Hepatocyte (in vitro differentiated cells): ENCODE data around the gene FBXO3. TPM values are rescaled to one million over a fixed set of nuclear protein-coding genes. Genes with fewer than 3 reads are reported as not detected.

Experiments
- DNase-seq: peaks from one replicate; pipeline ENCODE4 v3.0.0-alpha.2; 2016; ENCODE audit warnings: low spot score
- H2AFZ ChIP-seq: fragments of 200-600 bp; sonication (generic); 2 replicates; pipeline ENCODE4 v1.6.0; 2016; ENCODE audit warnings: antibody characterized with exemption, mild to moderate bottlenecking
- H3K27ac ChIP-seq: fragments of 200-600 bp; sonication (generic); 2 replicates; pipeline ENCODE4 v1.5.1; 2016; ENCODE audit warnings: mild to moderate bottlenecking
- H3K27me3 ChIP-seq: fragments of 200-600 bp; sonication (generic); 2 replicates; pipeline ENCODE4 v1.6.1; 2016
- H3K36me3 ChIP-seq: fragments of 200-600 bp; sonication (generic); replicated peaks from 2 replicates; pipeline ENCODE4 v1.5.1; 2016; ENCODE audit warnings: low read depth; ENCODE audit not compliant: insufficient read depth
- H3K4me1 ChIP-seq: fragments of 200-600 bp; sonication (generic); 2 replicates; pipeline ENCODE4 v1.5.1; 2016; ENCODE audit warnings: mild to moderate bottlenecking, moderate library complexity; ENCODE audit not compliant: insufficient read depth
- H3K4me2 ChIP-seq: fragments of 200-600 bp; sonication (generic); 2 replicates; pipeline ENCODE4 v1.6.0; 2016
- H3K4me3 ChIP-seq: fragments of 200-600 bp; sonication (generic); 2 replicates; pipeline ENCODE4 v1.5.1; 2016; ENCODE audit warnings: mild to moderate bottlenecking
- H3K79me2 ChIP-seq: fragments of 200-600 bp; sonication (generic); 2 replicates; pipeline ENCODE4 v1.6.0; 2017; ENCODE audit warnings: mild to moderate bottlenecking
- H3K9me2 ChIP-seq: fragments of 200-600 bp; sonication (generic); replicated peaks from 2 replicates; pipeline ENCODE4 v1.6.0; 2017; ENCODE audit warnings: mild to moderate bottlenecking; ENCODE audit not compliant: insufficient read depth
- H3K9me3 ChIP-seq: fragments of 200-600 bp; sonication (generic); 2 replicates; pipeline ENCODE4 v1.5.1; 2016; ENCODE audit warnings: low read depth, mild to moderate bottlenecking
- H4K20me1 ChIP-seq: fragments of 200-600 bp; sonication (generic); 2 replicates; pipeline ENCODE4 v1.6.0; 2016; ENCODE audit warnings: mild to moderate bottlenecking; ENCODE audit not compliant: insufficient read depth, poor library complexity, severe bottlenecking
- CTCF ChIP-seq: fragments of 200-600 bp; sonication (generic); IDR thresholded peaks from 2 replicates; pipeline ENCODE4 v1.5.1; 2016; ENCODE audit warnings: antibody characterized with exemption, mild to moderate bottlenecking; ENCODE audit not compliant: poor library complexity
- EZH2 ChIP-seq: fragments of 200-600 bp; sonication (generic); IDR thresholded peaks from 2 replicates; pipeline ENCODE4 v1.6.1; 2016; ENCODE audit warnings: antibody characterized with exemption, mild to moderate bottlenecking, borderline replicate concordance
- EZH2phosphoT487 ChIP-seq: fragments of 200-600 bp; sonication (generic); IDR thresholded peaks from one replicate; pipeline ENCODE4 v1.6.1; 2018; ENCODE audit warnings: antibody characterized with exemption, mild to moderate bottlenecking, low read depth, moderate library complexity; ENCODE audit not compliant: unreplicated experiment, severe bottlenecking
- WGBS: methylation state at CpG from one replicate; pipeline ENCODE4 v1.1.6; 2016; ENCODE audit warnings: low lambda C conversion rate; ENCODE audit errors: missing lambda C conversion rate; 5-methylcytosine and 5-hydroxymethylcytosine counted together
- polyA plus RNA-seq: library from polyadenylated mRNA; unstranded; fragments of >200 nt; fragmentation: Nextera tagmentation; extraction: Ambion mirVana; gene quantifications from 2 replicates; pipeline ENCODE4 v1.2.1, GENCODE V29; 2016
- total RNA-seq: library from RNA; depleted of rRNA; stranded (reverse); fragments of >200 nt; gene quantifications from 2 replicates; pipeline ENCODE4 v1.2.3, GENCODE V29; 2014

The FBXO3 gene
- total and polyA plus RNA-seq, 2 experiments from 2014 or later = 29.3 to 58.1 TPM

DNA sequence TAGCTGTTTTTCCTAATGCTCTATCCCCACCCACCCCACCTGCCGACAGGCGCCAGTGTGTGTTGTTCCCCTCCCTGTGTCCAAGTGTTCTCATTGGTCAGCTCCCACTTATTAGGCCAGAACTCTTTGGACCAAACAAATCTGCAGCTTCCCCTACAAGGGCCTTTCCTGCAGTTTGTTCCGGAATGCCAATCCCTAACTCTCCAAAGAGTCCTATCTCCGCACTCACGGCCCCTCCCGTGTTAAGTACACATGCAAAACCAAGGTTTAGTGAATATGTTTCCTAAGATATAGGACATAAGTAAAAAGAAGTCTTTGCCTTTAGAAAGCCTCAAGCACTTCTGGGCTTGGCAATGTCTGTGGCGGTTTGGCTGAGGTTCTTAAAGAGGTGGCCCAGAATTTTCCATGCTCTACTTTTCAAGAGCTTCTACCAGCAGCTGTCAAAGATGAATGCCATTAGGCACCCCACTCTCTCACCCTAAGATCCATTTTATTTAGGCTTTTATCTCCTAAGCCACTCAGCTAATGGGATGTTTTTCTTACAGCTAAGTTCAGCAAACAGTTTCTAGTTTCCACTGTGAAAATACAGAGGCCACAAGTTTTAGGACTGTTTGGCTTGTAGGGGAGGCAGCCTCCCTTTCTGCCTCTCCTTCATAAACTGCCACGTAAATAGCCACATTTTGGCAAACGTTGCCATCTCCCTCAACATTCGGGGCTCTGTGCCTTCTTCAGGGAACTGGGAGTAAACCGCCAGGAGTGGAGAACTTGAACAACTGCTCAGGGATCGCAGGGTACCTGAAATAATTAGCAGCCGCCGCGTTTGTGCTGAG, 39.7 kb downstream of the FBXO3 start:
- Histone ChIP-seq H3K79me2 (peaks cover 63% of the 10 kb centered on the region), H3K4me1 (peaks cover 47% of the 10 kb centered on the region)

DNA sequence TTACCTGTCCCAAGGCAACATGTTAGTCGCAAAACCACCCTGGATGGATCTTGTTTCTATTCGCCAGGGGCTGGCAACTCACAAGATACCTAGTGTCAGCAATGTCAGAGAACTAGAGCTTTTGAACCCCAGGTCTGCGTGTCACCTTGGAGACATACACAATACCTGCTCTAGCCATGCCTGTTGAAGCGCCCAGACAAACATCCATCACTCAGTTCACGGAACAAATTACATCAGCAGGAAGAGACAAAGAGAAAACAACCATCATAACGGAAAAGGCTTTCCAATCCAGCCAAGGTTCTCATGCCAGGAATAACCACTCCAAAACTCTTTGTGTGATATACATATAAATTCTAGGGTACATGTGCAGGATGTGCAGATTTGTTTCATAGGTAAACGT, 40.3 kb downstream of the FBXO3 start:
- Histone ChIP-seq H3K79me2 (peaks cover 70% of the 10 kb centered on the region), H3K36me3 (no peaks in the 10 kb centered on the region), H3K4me2 (peak overlapping the region; percentile 87), H3K27me3 (no peaks in the 10 kb centered on the region), H2AFZ (no peak overlapping the region), H4K20me1 (peaks cover 34% of the 10 kb centered on the region), H3K27ac (peak overlapping the region; percentile 95), H3K9me3 (no peaks in the 10 kb centered on the region), H3K9me2 (no peaks in the 10 kb centered on the region), H3K4me1 (peaks cover 47% of the 10 kb centered on the region), H3K4me3 (no peak overlapping the region)
- DNase-seq = no peak
- WGBS = 88% methylated on average over 7 of the region's 7 CpGs
- TF ChIP-seq CTCF = no peak
- TF ChIP-seq EZH2phosphoT487 = no peak
- no peak for TF ChIP-seq EZH2

More for the DNA sequence above, 39.7 kb downstream of the FBXO3 start:
- TF ChIP-seq CTCF (no peak), EZH2 (no peak), EZH2phosphoT487 (no peak)
- DNase-seq = peak; percentile 25
- 37% methylated on average over 15 of the region's 15 CpGs for WGBS
- Histone ChIP-seq H3K9me2 (no peaks in the 10 kb centered on the region), H3K27me3 (no peaks in the 10 kb centered on the region), H3K27ac (peak overlapping the region; percentile 95), H2AFZ (peak overlapping the region; percentile 58), H3K9me3 (no peaks in the 10 kb centered on the region), H4K20me1 (peaks cover 34% of the 10 kb centered on the region), H3K4me2 (peak overlapping the region; percentile 87), H3K4me3 (peak overlapping the region; percentile 73), H3K36me3 (no peaks in the 10 kb centered on the region)

DNA sequence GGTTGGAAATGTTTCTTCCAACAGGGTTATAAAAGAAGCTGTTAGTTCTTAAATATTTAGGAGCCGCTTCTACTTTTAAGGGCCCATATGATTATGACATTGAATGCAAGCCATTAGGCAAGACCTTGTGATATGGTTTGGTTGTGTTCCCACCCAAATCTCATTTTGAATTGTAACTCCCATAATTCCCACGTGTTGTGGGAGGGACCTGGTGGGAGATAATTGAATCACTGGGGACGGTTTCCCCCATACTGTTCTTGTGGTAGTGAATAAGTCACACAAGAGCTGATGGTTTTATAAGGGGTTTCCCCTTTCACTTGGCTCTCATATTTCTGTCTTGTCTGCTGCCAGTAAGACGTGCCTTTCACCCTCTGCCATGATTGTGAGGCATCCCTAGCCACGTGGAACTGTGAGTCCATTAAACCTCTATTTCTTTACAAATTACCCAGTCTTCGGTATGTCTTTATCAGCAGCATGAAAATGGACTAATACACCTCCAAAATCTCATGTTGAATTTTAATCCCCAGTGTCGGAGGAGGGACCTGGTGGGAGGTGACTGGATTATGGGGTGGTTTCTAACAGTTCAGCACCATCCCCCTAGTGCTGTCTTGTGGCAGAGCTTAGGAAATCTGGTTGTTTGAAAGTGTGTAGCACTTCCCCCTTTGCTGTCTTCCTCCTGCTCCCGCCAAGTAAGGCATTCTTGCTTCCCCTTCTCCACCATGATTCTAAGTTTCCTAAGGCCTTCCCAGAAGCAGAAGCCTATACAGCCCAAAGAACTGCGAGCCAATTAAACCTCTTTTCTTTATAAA, 42.4 kb downstream of the FBXO3 start:
- Histone ChIP-seq H3K4me2 (peak overlapping the region; percentile 19), H3K4me1 (peaks cover 40% of the 10 kb centered on the region), H4K20me1 (peaks cover 34% of the 10 kb centered on the region), H3K9me3 (no peaks in the 10 kb centered on the region), H2AFZ (no peak overlapping the region), H3K36me3 (no peaks in the 10 kb centered on the region), H3K79me2 (peaks cover 87% of the 10 kb centered on the region), H3K9me2 (no peaks in the 10 kb centered on the region), H3K27me3 (no peaks in the 10 kb centered on the region), H3K27ac (peak overlapping the region; percentile 70), H3K4me3 (no peak overlapping the region)
- no peak for DNase-seq
- TF ChIP-seq EZH2phosphoT487 (no peak), CTCF (no peak)
- 85% methylated on average over 9 of the region's 9 CpGs for WGBS
